HCT116 (cell line): Measurements from ENCODE around the gene EBP. TPM values are rescaled to one million over a fixed set of nuclear protein-coding genes. Genes with fewer than 3 reads are reported as not detected.

Experiments used
- POLR2AphosphoS5 ChIP-seq: IDR thresholded peaks from 2 replicates; pipeline ENCODE4 v1.6.1; 2011; ENCODE audit warnings: mild to moderate bottlenecking, low read depth, low read length, moderate library complexity
- SIN3A ChIP-seq: IDR thresholded peaks from 2 replicates; pipeline ENCODE4 v1.6.1; 2012; ENCODE audit warnings: low read depth
- TCF7L2 ChIP-seq: IDR thresholded peaks from 2 replicates; pipeline ENCODE4 v1.7.0; 2011; ENCODE audit warnings: borderline replicate concordance, inconsistent platforms; ENCODE audit not compliant: insufficient read depth, insufficient read length; ENCODE audit errors: extremely low read depth
- total RNA-seq: library from RNA; stranded (reverse); gene quantifications from one replicate; pipeline ENCODE4 v1.2.1, GENCODE V29; 2021; ENCODE audit not compliant: unreplicated experiment
- TF ChIP-seq, protein P1 (sequence below): IDR thresholded peaks from 2 replicates; pipeline ENCODE4 v1.6.1; 2012; ENCODE audit warnings: low read depth
- TF ChIP-seq, protein P2 (sequence below), 3 experiments: fragments of 200-600 bp in 1 of 3; sonication (generic) in 1 of 3; IDR thresholded peaks in 2 of 3; conservative IDR thresholded peaks in 1 of 3; 2 replicates each; pipeline ENCODE4 v1.5.1; 2012 to 2017; ENCODE audit warnings: low read depth in 2 of 3, low read length in 2 of 3, antibody characterized with exemption in 1 of 3, borderline replicate concordance in 1 of 3, control low read depth in 1 of 3, mild to moderate bottlenecking in 1 of 3, mixed read lengths in 1 of 3, mixed run types in 1 of 3, moderate library complexity in 1 of 3; ENCODE audit not compliant: insufficient read depth in 1 of 3

EBP gene
- total RNA-seq, 1 experiment from 2014 or later: 93.8 TPM

DNA sequence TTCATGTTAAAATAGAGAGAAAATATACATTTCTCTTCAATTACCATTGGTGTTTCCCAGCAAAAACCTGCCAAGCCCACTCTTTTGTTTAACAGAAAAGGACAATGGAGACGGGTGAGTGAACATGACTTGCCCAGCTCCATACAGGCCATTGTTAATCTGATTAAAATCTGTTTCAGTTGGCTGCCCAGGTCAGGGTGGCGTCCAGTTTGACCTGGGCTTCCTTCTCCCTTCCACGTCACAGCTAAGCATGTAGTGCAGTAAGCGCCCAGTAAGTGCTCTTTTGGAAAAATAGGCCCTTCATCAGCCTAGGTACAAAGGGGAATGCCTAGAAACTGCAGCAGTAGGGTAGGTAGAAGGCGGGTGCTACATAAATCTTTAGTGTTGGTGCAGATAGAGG lies 14.4 kb upstream of the EBP start (continued):
- TF ChIP-seq, protein P1, sequence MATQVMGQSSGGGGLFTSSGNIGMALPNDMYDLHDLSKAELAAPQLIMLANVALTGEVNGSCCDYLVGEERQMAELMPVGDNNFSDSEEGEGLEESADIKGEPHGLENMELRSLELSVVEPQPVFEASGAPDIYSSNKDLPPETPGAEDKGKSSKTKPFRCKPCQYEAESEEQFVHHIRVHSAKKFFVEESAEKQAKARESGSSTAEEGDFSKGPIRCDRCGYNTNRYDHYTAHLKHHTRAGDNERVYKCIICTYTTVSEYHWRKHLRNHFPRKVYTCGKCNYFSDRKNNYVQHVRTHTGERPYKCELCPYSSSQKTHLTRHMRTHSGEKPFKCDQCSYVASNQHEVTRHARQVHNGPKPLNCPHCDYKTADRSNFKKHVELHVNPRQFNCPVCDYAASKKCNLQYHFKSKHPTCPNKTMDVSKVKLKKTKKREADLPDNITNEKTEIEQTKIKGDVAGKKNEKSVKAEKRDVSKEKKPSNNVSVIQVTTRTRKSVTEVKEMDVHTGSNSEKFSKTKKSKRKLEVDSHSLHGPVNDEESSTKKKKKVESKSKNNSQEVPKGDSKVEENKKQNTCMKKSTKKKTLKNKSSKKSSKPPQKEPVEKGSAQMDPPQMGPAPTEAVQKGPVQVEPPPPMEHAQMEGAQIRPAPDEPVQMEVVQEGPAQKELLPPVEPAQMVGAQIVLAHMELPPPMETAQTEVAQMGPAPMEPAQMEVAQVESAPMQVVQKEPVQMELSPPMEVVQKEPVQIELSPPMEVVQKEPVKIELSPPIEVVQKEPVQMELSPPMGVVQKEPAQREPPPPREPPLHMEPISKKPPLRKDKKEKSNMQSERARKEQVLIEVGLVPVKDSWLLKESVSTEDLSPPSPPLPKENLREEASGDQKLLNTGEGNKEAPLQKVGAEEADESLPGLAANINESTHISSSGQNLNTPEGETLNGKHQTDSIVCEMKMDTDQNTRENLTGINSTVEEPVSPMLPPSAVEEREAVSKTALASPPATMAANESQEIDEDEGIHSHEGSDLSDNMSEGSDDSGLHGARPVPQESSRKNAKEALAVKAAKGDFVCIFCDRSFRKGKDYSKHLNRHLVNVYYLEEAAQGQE: no peak
- no peak for TF ChIP-seq SIN3A
- no peak for TF ChIP-seq POLR2AphosphoS5
- no peak for TF ChIP-seq TCF7L2
- TF ChIP-seq, protein P2, sequence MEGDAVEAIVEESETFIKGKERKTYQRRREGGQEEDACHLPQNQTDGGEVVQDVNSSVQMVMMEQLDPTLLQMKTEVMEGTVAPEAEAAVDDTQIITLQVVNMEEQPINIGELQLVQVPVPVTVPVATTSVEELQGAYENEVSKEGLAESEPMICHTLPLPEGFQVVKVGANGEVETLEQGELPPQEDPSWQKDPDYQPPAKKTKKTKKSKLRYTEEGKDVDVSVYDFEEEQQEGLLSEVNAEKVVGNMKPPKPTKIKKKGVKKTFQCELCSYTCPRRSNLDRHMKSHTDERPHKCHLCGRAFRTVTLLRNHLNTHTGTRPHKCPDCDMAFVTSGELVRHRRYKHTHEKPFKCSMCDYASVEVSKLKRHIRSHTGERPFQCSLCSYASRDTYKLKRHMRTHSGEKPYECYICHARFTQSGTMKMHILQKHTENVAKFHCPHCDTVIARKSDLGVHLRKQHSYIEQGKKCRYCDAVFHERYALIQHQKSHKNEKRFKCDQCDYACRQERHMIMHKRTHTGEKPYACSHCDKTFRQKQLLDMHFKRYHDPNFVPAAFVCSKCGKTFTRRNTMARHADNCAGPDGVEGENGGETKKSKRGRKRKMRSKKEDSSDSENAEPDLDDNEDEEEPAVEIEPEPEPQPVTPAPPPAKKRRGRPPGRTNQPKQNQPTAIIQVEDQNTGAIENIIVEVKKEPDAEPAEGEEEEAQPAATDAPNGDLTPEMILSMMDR (IDR thresholded peaks at IDR 0.05 in 2 of 3, conservative IDR thresholded peaks at IDR 0.05 in 1 of 3; ENCODE audit: borderline replicate concordance in 1 of 3, insufficient read depth in 1 of 3, low read depth in 2 of 3, low read length in 2 of 3): no peak
